ENCODE results near the gene CUEDC2. TPM values are rescaled to one million over a fixed set of nuclear protein-coding genes. Genes with fewer than 3 reads are reported as not detected.

CUEDC2 gene
- total RNA-seq, 4 donors from 2014 or later, result 61.4 to 84.3 (median 67.5) TPM

GRCh38 chr10:102379383-102379782 lies 53.0 kb downstream of the CUEDC2 start:
- Histone ChIP-seq H3K27me3 (no peaks in the 10 kb centered on the region), H3K36me3 (peaks cover 0 to 90% of the 10 kb centered on the region in 2 donors), H3K4me3 (no peak overlapping the region)

GRCh38 chr10:102376901-102377300 lies 55.5 kb downstream of the CUEDC2 start:
- Histone ChIP-seq H3K27me3 (no peaks in the 10 kb centered on the region), H3K27ac (no peak overlapping the region), H3K36me3 (peaks cover 0 to 100% of the 10 kb centered on the region in 2 donors), H3K4me1 (no peaks in the 10 kb centered on the region), H3K9me3 (no peaks in the 10 kb centered on the region), H3K4me3 (no peak overlapping the region)
- TF ChIP-seq CTCF (IDR thresholded peaks at IDR 0.05) (no peak), POLR2AphosphoS5 (IDR thresholded peaks at IDR 0.05) (no peak), POLR2A (IDR thresholded peaks at IDR 0.05) (no peak), EP300 (IDR thresholded peaks at IDR 0.05) (no peak)
- no peak for ATAC-seq
- WGBS, 2 donors (ENCODE audit: low coverage in 1 of 2), result 83 to 89% methylated on average over 7 to 12 of the region's 12 CpGs

More at GRCh38 chr10:102379383-102379782, 53.0 kb downstream of the CUEDC2 start:
- no peak for ATAC-seq
- TF ChIP-seq POLR2A (IDR thresholded peaks at IDR 0.05) (no peak), CTCF (IDR thresholded peaks at IDR 0.05) (no peak), POLR2AphosphoS5 (IDR thresholded peaks at IDR 0.05) (no peak), EP300 (IDR thresholded peaks at IDR 0.05) (no peak)
- H3K4me1 ChIP-seq, result no peaks in the 10 kb centered on the region
- WGBS, 2 donors (ENCODE audit: low coverage in 1 of 2), result 100% methylated on average over 1 of the region's 6 CpGs
- no peaks in the 10 kb centered on the region for H3K9me3 ChIP-seq
- no peak overlapping the region for H3K27ac ChIP-seq

- no peak for ATAC-seq
- WGBS, 2 donors (ENCODE audit: low coverage in 1 of 2), result 67 to 68% methylated on average over 2 of the region's 2 CpGs
- Histone ChIP-seq H3K36me3 (peaks cover under 1 to 100% of the 10 kb centered on the region in 2 donors), H3K27ac (no peak overlapping the region), H3K27me3 (no peaks in the 10 kb centered on the region), H3K4me3 (no peak overlapping the region), H3K9me3 (peaks cover 0 to 7% (median 0%) of the 10 kb centered on the region in 3 donors), H3K4me1 (no peaks in the 10 kb centered on the region)
- TF ChIP-seq CTCF (IDR thresholded peaks at IDR 0.05) (no peak), EP300 (IDR thresholded peaks at IDR 0.05) (no peak), POLR2A (IDR thresholded peaks at IDR 0.05) (no peak), POLR2AphosphoS5 (IDR thresholded peaks at IDR 0.05) (no peak)
Measured at GRCh38 chr10:102375867-102376266, 56.5 kb downstream of the CUEDC2 start.

- no peak overlapping the region for H3K27ac ChIP-seq
- peaks cover 0 to 12% (median 0%) of the 10 kb centered on the region in 3 donors for H3K9me3 ChIP-seq
- H3K4me1 ChIP-seq, result no peaks in the 10 kb centered on the region
- H3K4me3 ChIP-seq, result no peak overlapping the region
- H3K27me3 ChIP-seq, result no peaks in the 10 kb centered on the region
- whole genome bisulfite sequencing, 2 donors (ENCODE audit: low coverage in 1 of 2), result 86 to 88% methylated on average over 4 to 5 of the region's 7 CpGs
- TF ChIP-seq POLR2AphosphoS5 (IDR thresholded peaks at IDR 0.05) (no peak), EP300 (IDR thresholded peaks at IDR 0.05) (no peak), CTCF (IDR thresholded peaks at IDR 0.05) (no peak), POLR2A (IDR thresholded peaks at IDR 0.05) (no peak)
- H3K36me3 ChIP-seq, result peaks cover 6 to 100% of the 10 kb centered on the region in 2 donors
- no peak for ATAC-seq
Measured at GRCh38 chr10:102375250-102375649, 57.1 kb downstream of the CUEDC2 start.

Small RNA genes within 50 kb of the gene (small RNA-seq; reads per million reads assigned to genes)
- 638 to 1,367 (median 963) reads per million in 4 donors for gene MIR146B

Other genes with a start within 250 kb of the CUEDC2 start
- under 1 TPM in 1 of 4 donors, not detected in 3; 0.81 TPM for gene ELOVL3, start 206.3 kb downstream of the CUEDC2 start, total RNA-seq
- gene PITX3, start 191.1 kb downstream of the CUEDC2 start, total RNA-seq, result under 1 TPM in 1 of 4 donors, not detected in 3; 0.30 TPM
- gene GBF1, start 187.0 kb downstream of the CUEDC2 start, total RNA-seq, result 10 to 100 TPM; 32.0 to 54.7 (median 39.4) TPM
- 10 to 100 TPM; 20.5 to 31.6 (median 24.8) TPM for gene NFKB2, start 36.9 kb downstream of the CUEDC2 start, total RNA-seq
- gene PSD, start 13.8 kb downstream of the CUEDC2 start, total RNA-seq, result 100 to 1,000 TPM in 1 of 4 donors, 10 to 100 TPM in 3; 28.6 to 195 (median 41.4) TPM
- gene FBXL15, start 11.7 kb downstream of the CUEDC2 start, total RNA-seq, result 10 to 100 TPM; 18.6 to 41.9 (median 26.1) TPM
- gene C10orf95, start 19.0 kb upstream of the CUEDC2 start, total RNA-seq, result not detected
- gene ACTR1A, start 70.1 kb upstream of the CUEDC2 start, total RNA-seq, result 100 to 1,000 TPM; 157 to 221 (median 179) TPM
- 1 to 10 TPM; 5.3 to 10.0 (median 8.6) TPM for gene SUFU, start 71.4 kb upstream of the CUEDC2 start, total RNA-seq
- 100 to 1,000 TPM in 3 of 4 donors, 10 to 100 TPM in 1; 96.7 to 171 (median 131) TPM for gene TRIM8, start 211.9 kb upstream of the CUEDC2 start, total RNA-seq

All from gastroesophageal sphincter (tissue), 4 donors.